Measurements from ENCODE around the gene FARS2. TPM values are rescaled to one million over a fixed set of nuclear protein-coding genes. Genes with fewer than 3 reads are reported as not detected.

Gene FARS2
- total RNA-seq, 1 experiment from 2014 or later: 15.0 TPM

GRCh38 chr6:5679691-5680090 is 418.4 kb downstream of the FARS2 start (continued):
- TF ChIP-seq CDX4 (CRISPR knock-in tag; IDR thresholded peaks at IDR 0.05; ENCODE audit: borderline replicate concordance): no peak
- no peak for TF ChIP-seq ZNF121 (CRISPR knock-in tag; IDR thresholded peaks at IDR 0.05)
- no peak for TF ChIP-seq AFF4 (CRISPR knock-in tag; IDR thresholded peaks at IDR 0.05; ENCODE audit: borderline replicate concordance)

GRCh38 chr6:5680095-5680494 is 418.8 kb downstream of the FARS2 start:
- no peak overlapping the region for H3K27ac Mint-ChIP-seq

More at GRCh38 chr6:5680095-5680494, 418.8 kb downstream of the FARS2 start:
- no peak overlapping the region for H3K4me3 Mint-ChIP-seq
- no peak for TF ChIP-seq HMGXB4 (CRISPR knock-in tag; IDR thresholded peaks at IDR 0.05)
- TF ChIP-seq TCF7 (CRISPR knock-in tag; IDR thresholded peaks at IDR 0.05; ENCODE audit: low read depth): no peak
- no peak for TF ChIP-seq ESRRA (CRISPR knock-in tag; IDR thresholded peaks at IDR 0.05; ENCODE audit: borderline replicate concordance)
- TF ChIP-seq FOXP1 (CRISPR knock-in tag; IDR thresholded peaks at IDR 0.05; ENCODE audit: borderline replicate concordance): no peak
- TF ChIP-seq MLX (CRISPR knock-in tag; IDR thresholded peaks at IDR 0.05): no peak
- no peak for TF ChIP-seq ZNF512 (CRISPR knock-in tag; IDR thresholded peaks at IDR 0.05; ENCODE audit: borderline replicate concordance)
- no peak for TF ChIP-seq ZMAT4 (CRISPR knock-in tag; IDR thresholded peaks at IDR 0.05)
- no peak for TF ChIP-seq PREB (CRISPR knock-in tag; IDR thresholded peaks at IDR 0.05; ENCODE audit: borderline replicate concordance)
- no peak for TF ChIP-seq NR2C2 (CRISPR knock-in tag; IDR thresholded peaks at IDR 0.05)
- TF ChIP-seq NFE2L1 (CRISPR knock-in tag; IDR thresholded peaks at IDR 0.05): no peak
- CTCF ChIA-PET: no interaction called here
- ATAC-seq (no peak), DNase-seq (ENCODE audit: low spot score) (no peak)
- no peaks in the 10 kb centered on the region for H3K27me3 Mint-ChIP-seq (ENCODE audit: low read depth)
- H3K4me1 Mint-ChIP-seq: peaks cover 23% of the 10 kb centered on the region
- H3K9me3 Mint-ChIP-seq: peaks cover 5% of the 10 kb centered on the region
- H3K36me3 Mint-ChIP-seq: 0 out of 2 replicates have a peak, but pooled peaks cover 3% of the 10 kb centered on the region
- POLR2A ChIA-PET: no interaction called here

Measured in WTC11 (cell line).